GM12892 (cell line): Measurements from ENCODE around the gene CDH10.

Source experiments
- POLR2A ChIP-seq: IDR thresholded peaks from 2 replicates; pipeline ENCODE4 v1.6.1; 2011; ENCODE audit warnings: low read depth, low read length, control low read depth
- TAF1 ChIP-seq: IDR thresholded peaks from 2 replicates; pipeline ENCODE4 v1.6.1; 2011; ENCODE audit warnings: low read depth, mild to moderate bottlenecking, control low read depth, low read length, borderline replicate concordance

DNA sequence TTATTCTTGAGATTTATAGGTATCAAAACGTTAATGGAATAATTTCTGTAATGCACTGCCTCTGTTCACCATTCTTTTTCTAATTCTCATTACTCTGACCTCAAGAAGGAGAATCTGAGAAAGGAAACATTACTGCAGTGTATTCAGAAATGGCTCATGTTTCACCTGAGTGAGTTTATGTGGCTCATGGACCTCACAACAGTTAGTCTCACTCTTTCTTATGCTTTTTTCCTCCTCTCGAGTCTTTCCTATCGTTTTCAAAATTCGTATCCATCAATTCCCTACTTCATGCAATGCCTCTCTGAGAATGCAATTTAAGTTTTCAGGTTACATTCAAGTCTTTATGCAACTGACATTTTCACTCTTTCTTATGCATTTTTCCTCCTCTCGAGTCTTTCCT, 9.6 kb downstream of the CDH10 start:
- TF ChIP-seq POLR2A (no peak), TAF1 (no peak)
